Measurements from ENCODE around the gene ST7L.
A peak's percentile ranks its signal among the peaks of the same experiment; 100 is the strongest.

The ST7L gene

DNA sequence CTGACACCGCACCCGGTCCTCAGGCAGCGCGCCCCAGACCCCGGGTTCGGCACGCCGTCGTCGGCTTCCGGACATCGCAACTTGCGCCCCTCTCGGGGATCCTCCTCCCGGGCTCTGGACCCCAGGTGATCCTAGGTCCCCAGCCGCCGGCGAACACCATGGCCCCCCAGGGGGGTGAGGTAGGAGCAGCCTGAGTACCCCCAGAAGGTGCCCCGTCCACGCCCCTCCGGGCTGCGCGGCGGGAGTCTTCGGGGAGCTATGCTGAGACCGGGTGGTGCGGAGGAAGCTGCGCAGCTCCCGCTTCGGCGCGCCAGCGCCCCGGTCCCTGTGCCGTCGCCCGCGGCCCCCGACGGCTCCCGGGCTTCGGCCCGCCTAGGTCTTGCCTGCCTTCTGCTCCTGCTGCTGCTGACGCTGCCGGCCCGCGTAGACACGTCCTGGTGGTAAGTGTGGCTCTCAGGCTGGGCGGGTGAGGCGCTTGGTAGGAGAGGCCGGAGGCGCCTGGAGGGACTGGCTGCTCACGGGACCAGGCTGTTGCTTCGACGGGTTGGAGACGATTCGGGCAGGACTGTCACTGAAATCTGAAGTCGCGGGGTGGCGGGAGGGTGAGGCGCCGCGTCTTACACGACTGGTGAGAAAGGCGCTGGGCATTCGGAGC, 109.8 kb downstream of the ST7L start:
- TF ChIP-seq, protein P1, sequence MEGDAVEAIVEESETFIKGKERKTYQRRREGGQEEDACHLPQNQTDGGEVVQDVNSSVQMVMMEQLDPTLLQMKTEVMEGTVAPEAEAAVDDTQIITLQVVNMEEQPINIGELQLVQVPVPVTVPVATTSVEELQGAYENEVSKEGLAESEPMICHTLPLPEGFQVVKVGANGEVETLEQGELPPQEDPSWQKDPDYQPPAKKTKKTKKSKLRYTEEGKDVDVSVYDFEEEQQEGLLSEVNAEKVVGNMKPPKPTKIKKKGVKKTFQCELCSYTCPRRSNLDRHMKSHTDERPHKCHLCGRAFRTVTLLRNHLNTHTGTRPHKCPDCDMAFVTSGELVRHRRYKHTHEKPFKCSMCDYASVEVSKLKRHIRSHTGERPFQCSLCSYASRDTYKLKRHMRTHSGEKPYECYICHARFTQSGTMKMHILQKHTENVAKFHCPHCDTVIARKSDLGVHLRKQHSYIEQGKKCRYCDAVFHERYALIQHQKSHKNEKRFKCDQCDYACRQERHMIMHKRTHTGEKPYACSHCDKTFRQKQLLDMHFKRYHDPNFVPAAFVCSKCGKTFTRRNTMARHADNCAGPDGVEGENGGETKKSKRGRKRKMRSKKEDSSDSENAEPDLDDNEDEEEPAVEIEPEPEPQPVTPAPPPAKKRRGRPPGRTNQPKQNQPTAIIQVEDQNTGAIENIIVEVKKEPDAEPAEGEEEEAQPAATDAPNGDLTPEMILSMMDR (IDR thresholded peaks at IDR 0.05; ENCODE audit: low read depth, low read length, poor library complexity, severe bottlenecking), result no peak
- TF ChIP-seq EZH2phosphoT487 (IDR thresholded peaks at IDR 0.05; ENCODE audit: borderline replicate concordance, low read length), result no peak

DNA sequence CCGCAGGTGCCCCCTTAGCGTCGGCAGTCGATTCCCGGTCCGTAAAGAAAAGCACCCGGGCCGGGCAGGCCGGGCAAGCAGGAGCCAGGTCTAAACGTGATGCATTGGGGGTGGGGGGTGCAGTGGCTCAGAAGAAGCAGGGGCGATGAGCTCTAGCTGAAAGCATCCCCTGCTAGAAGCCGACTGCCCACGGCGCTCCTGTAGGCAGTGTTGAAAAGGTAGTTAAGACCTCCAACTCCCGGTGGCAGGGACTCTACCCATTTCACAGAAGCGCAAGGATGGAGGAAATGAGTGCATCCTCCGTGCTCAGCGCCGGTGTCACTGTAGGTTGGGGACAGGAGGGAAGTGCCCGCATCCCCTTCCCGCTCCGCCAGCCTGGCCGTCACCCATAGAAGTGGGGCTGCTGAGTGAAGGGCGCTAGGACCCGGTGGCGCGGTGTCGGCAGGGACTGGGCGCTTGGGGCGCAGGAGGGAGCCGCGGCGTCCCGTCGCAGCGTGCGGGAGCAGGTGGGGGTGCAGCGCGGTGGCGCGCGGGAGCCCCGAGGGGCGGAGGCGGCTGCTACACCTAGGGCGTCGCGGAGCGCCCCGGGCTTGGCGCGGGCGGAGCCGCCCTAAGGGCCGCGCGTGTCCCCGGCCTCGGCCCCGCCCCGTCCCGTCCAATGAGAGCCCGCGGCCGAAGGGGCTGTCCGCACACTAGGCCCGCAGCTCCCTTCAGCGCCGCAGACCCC, 110.5 kb downstream of the ST7L start, which contains the start of gene WNT2B:
WNT2B (plus strand) TSS at position 688 of the 727 bp plus-strand sequence. CDS start 298 bp downstream, outside the sequence.
- H3K79me2 ChIP-seq (ENCODE audit: control insufficient read depth, low read length), result no peaks in the 10 kb centered on the region
- H3K4me1 ChIP-seq (ENCODE audit: control insufficient read depth, low read length), result peaks cover 56% of the 10 kb centered on the region
- H3K9me2 ChIP-seq (replicated peaks; ENCODE audit: control insufficient read depth, low read length), result no peaks in the 10 kb centered on the region
- peak within 1 kb of the TSS; percentile 94 for H3K4me2 ChIP-seq (ENCODE audit: low read length)
- H3K4me3 ChIP-seq (ENCODE audit: low read length), result peak within 1 kb of the TSS; percentile 83
- H3K36me3 ChIP-seq (ENCODE audit: control insufficient read depth, low read length), result no peaks in the 10 kb centered on the region
- H3F3A ChIP-seq (ENCODE audit: control insufficient read depth, insufficient read depth), result peaks cover 18% of the 10 kb centered on the region
- H3K27ac ChIP-seq (ENCODE audit: low read depth, low read length), result no peak within 1 kb of the TSS
- H3K27me3 ChIP-seq (ENCODE audit: control insufficient read depth, low read length), result peaks cover 21% of the 10 kb centered on the region
- no peaks in the 10 kb centered on the region for H3K9me3 ChIP-seq (ENCODE audit: control insufficient read depth, insufficient read depth, low read length)
- H4K20me1 ChIP-seq (ENCODE audit: control insufficient read depth, insufficient read depth, low read depth, low read length), result no peaks in the 10 kb centered on the region
- no peak; the same call in 1 of the 2 replicates for TF ChIP-seq EZH2phosphoT487 (IDR thresholded peaks at IDR 0.05; ENCODE audit: borderline replicate concordance, low read length)
- TF ChIP-seq, protein P1 (IDR thresholded peaks at IDR 0.05; ENCODE audit: low read depth, low read length, poor library complexity, severe bottlenecking), result no peak

More for the DNA sequence above, 109.8 kb downstream of the ST7L start:
- H3K9me3 ChIP-seq (ENCODE audit: control insufficient read depth, insufficient read depth, low read length), result no peaks in the 10 kb centered on the region
- peak overlapping the region; percentile 94 for H3K4me2 ChIP-seq (ENCODE audit: low read length)
- no peaks in the 10 kb centered on the region for H3K36me3 ChIP-seq (ENCODE audit: control insufficient read depth, low read length)
- H4K20me1 ChIP-seq (ENCODE audit: control insufficient read depth, insufficient read depth, low read depth, low read length), result no peaks in the 10 kb centered on the region
- H3F3A ChIP-seq (ENCODE audit: control insufficient read depth, insufficient read depth), result peaks cover 18% of the 10 kb centered on the region
- no peaks in the 10 kb centered on the region for H3K79me2 ChIP-seq (ENCODE audit: control insufficient read depth, low read length)
- peaks cover 49% of the 10 kb centered on the region for H3K4me1 ChIP-seq (ENCODE audit: control insufficient read depth, low read length)
- peaks cover 19% of the 10 kb centered on the region for H3K27me3 ChIP-seq (ENCODE audit: control insufficient read depth, low read length)
- H3K27ac ChIP-seq (ENCODE audit: low read depth, low read length), result no peak overlapping the region
- H3K9me2 ChIP-seq (replicated peaks; ENCODE audit: control insufficient read depth, low read length), result no peaks in the 10 kb centered on the region
- peak overlapping the region; percentile 83 for H3K4me3 ChIP-seq (ENCODE audit: low read length)

DNA sequence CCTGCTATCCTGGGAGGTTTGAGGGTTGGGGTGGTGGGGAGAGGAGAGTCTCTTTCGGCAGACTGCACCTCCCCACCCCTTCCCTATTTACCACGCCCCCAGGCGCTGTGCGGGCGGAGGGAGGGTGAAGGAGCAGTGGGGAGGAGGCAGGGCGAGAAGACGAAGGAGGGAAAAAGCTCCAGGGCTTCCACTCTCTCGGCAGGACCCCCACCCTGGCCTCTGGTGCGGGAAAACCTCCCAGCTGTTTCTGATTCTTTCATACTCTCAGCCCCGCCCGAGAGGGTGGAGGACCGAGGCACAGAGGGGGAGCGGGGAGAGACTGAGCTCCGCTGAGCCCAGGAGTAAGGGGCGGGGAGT, 111.0 kb downstream of the ST7L start:
- TF ChIP-seq, protein P1 (IDR thresholded peaks at IDR 0.05; ENCODE audit: low read depth, low read length, poor library complexity, severe bottlenecking), result no peak
- no peak for TF ChIP-seq EZH2phosphoT487 (IDR thresholded peaks at IDR 0.05; ENCODE audit: borderline replicate concordance, low read length)
- Histone ChIP-seq H3K9me3 (ENCODE audit: control insufficient read depth, insufficient read depth, low read length) (no peaks in the 10 kb centered on the region), H3K79me2 (ENCODE audit: control insufficient read depth, low read length) (no peaks in the 10 kb centered on the region), H3K4me3 (ENCODE audit: low read length) (peak overlapping the region; percentile 83), H3K4me2 (ENCODE audit: low read length) (peak overlapping the region; percentile 94), H3K27me3 (ENCODE audit: control insufficient read depth, low read length) (peaks cover 27% of the 10 kb centered on the region), H3K27ac (ENCODE audit: low read depth, low read length) (no peak overlapping the region), H4K20me1 (ENCODE audit: control insufficient read depth, insufficient read depth, low read depth, low read length) (no peaks in the 10 kb centered on the region), H3F3A (ENCODE audit: control insufficient read depth, insufficient read depth) (peaks cover 18% of the 10 kb centered on the region), H3K36me3 (ENCODE audit: control insufficient read depth, low read length) (no peaks in the 10 kb centered on the region), H3K9me2 (replicated peaks; ENCODE audit: control insufficient read depth, low read length) (no peaks in the 10 kb centered on the region), H3K4me1 (ENCODE audit: control insufficient read depth, low read length) (peaks cover 61% of the 10 kb centered on the region)

Data from DOHH2 (cell line).